MCF 10A (cell line): ENCODE measurements around the gene SLC25A39. TPM values are rescaled to one million over a fixed set of nuclear protein-coding genes. Genes with fewer than 3 reads are reported as not detected.
A peak's percentile ranks its signal among the peaks of the same experiment; 100 is the strongest.
"Not testable (repeated sequence)": the region's sequence is repeated elsewhere in the genome, so short reads cannot be mapped to it uniquely, and the experiment has no call there.

Experiments
- BruUV-seq: library from RNA; stranded (reverse); fragments of 400-500 nt; replicated peaks from 2 replicates; lab custom pipeline; 2021; lab: Mats Ljungman, UMichigan
- CTCF ChIA-PET: fragments of 300-600 bp; sonication (Branson Sonifier 250); formaldehyde crosslinking; extraction: SDS; loops from one replicate; lab custom pipeline; 2021; ENCODE audit warnings: antibody characterized with exemption, inconsistent platforms; lab: Yijun Ruan, JAX
- POLR2A ChIA-PET: fragments of 300-600, 350-650 bp; sonication (Branson Sonifier 250); formaldehyde crosslinking; extraction: SDS; loops from one replicate; lab custom pipeline; 2020; ENCODE audit warnings: antibody characterized with exemption, inconsistent platforms; lab: Yijun Ruan, JAX
- DNase-seq: peaks from one replicate; pipeline ENCODE4 v3.0.0-alpha.2; 2018; ENCODE audit not compliant: unreplicated experiment
- H3K27ac Mint-ChIP-seq: one replicate; pipeline ENCODE4 v1.8.0; 2022; ENCODE audit warnings: mild to moderate bottlenecking, low read depth, mixed read lengths; ENCODE audit not compliant: unreplicated experiment
- H3K27me3 Mint-ChIP-seq: one replicate; pipeline ENCODE4 v1.8.0; 2022; ENCODE audit warnings: mixed read lengths; ENCODE audit not compliant: insufficient read depth, unreplicated experiment
- H3K36me3 Mint-ChIP-seq: one replicate; pipeline ENCODE4 v1.8.0; 2022; ENCODE audit warnings: mild to moderate bottlenecking, moderate library complexity, mixed read lengths; ENCODE audit not compliant: insufficient read depth, unreplicated experiment
- H3K4me1 Mint-ChIP-seq: one replicate; pipeline ENCODE4 v1.8.0; 2022; ENCODE audit warnings: mixed read lengths; ENCODE audit not compliant: insufficient read depth, unreplicated experiment
- H3K4me3 Mint-ChIP-seq: one replicate; pipeline ENCODE4 v1.8.0; 2022; ENCODE audit warnings: mild to moderate bottlenecking, moderate library complexity, mixed read lengths; ENCODE audit not compliant: unreplicated experiment
- H3K9me3 Mint-ChIP-seq: one replicate; pipeline ENCODE4 v1.8.0; 2022; ENCODE audit warnings: mixed read lengths; ENCODE audit not compliant: unreplicated experiment
- CTCF ChIP-seq: fragments of 200-600 bp; IDR thresholded peaks from one replicate; pipeline ENCODE4 v1.8.0; 2022; ENCODE audit warnings: antibody characterized with exemption, mild to moderate bottlenecking; ENCODE audit not compliant: unreplicated experiment
- intact Hi-C: fragments of 100-400 bp; cut with micrococcal nuclease; formaldehyde crosslinking; loops from 2 replicates; pipeline ENCODE4 v1.14.1; 2022
- total RNA-seq: library from RNA; stranded (reverse); gene quantifications from 2 replicates; pipeline ENCODE4 v1.2.3, GENCODE V29; 2022

SLC25A39 gene
- total RNA-seq, 1 experiment from 2014 or later: 157 TPM

- POLR2A ChIA-PET: no interaction called here
Observed at GRCh38 chr17:44367231-44367979, 42.8 kb upstream of the SLC25A39 start.

GRCh38 chr17:44365051-44365450 is 40.4 kb upstream of the SLC25A39 start:
- CTCF ChIA-PET: interaction anchor here (0.6 to 1.1 kb wide), 5 partner anchors 30 to 297 kb away, joined by 3 to 4 read pairs (median 3); no protein-coding TSS in a partner anchor

More at GRCh38 chr17:44367231-44367979, 42.8 kb upstream of the SLC25A39 start:
- CTCF ChIA-PET: interaction anchor here (0.6 to 1.1 kb wide), 3 partner anchors 22 to 220 kb away, joined by 3 to 4 read pairs (median 4); partner anchors contain the start of gene ITGA2B
- no peaks in the 10 kb centered on the region for H3K9me3 Mint-ChIP-seq
- peaks cover 37% of the 10 kb centered on the region for H3K27me3 Mint-ChIP-seq
- H3K27ac Mint-ChIP-seq: no peak overlapping the region
- no TSS peak for BruUV-seq
- intact Hi-C loops: no loop called here
- TF ChIP-seq CTCF: no peak
- H3K4me3 Mint-ChIP-seq: no peak overlapping the region
- no peak for DNase-seq
- H3K36me3 Mint-ChIP-seq: peaks cover 6% of the 10 kb centered on the region
- H3K4me1 Mint-ChIP-seq: no peaks in the 10 kb centered on the region

GRCh38 chr17:44363613-44364159 is 39.1 kb upstream of the SLC25A39 start, which contains the start of gene FAM171A2:
FAM171A2 (minus strand) TSS chr17:44363853; CDS start chr17:44363714, 139 bp downstream.
- peaks cover 6% of the 10 kb centered on the region for H3K36me3 Mint-ChIP-seq
- TF ChIP-seq CTCF: peak; percentile 83

More at GRCh38 chr17:44365051-44365450, 40.4 kb upstream of the SLC25A39 start:
- H3K9me3 Mint-ChIP-seq, intact Hi-C loops, H3K36me3 Mint-ChIP-seq, BruUV-seq, H3K27ac Mint-ChIP-seq, DNase-seq, H3K4me1 Mint-ChIP-seq, H3K4me3 Mint-ChIP-seq, POLR2A ChIA-PET: not testable (repeated sequence)
- peaks cover 37% of the 10 kb centered on the region for H3K27me3 Mint-ChIP-seq

DNA sequence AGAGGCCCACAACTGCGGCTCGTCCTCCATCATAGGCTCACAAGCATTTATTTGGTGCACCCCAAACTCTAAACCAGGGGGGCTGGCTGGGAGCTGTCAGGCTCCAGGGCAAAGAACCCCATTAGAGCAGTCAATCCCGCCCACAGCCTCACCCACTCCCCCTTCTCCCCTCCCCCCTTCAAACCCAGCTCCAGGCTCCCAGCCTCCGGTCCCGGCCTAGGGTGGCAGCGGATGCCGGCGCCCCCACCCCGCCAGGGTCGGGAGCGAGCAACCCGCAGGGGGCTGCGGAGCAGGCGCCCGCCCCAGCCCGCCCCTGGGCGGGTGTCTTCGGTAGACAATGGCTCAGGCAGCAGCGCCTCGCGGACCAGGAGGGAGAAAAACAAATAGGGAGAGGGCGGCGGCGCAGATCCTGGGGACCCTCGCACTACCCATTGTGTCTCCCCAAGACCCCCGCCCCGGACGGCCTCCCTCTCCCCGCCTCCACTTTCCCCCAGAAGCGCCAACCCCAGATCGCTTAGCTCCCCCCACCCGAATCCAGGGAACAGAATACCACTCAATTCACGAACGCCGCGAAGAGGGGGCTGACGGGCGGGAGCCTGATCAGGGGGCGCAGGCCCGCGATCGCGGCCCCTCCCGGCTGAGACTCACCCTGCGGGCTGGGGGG is 38.5 kb upstream of the SLC25A39 start:
- Mint-ChIP-seq H3K9me3 (no peaks in the 10 kb centered on the region), H3K27ac (no peak overlapping the region), H3K36me3 (peaks cover 6% of the 10 kb centered on the region), H3K27me3 (peaks cover 35% of the 10 kb centered on the region), H3K4me1 (no peaks in the 10 kb centered on the region), H3K4me3 (peak overlapping the region; percentile 70)
- POLR2A ChIA-PET: interaction anchor here (0.7 to 1.7 kb wide), 4 partner anchors 19 to 177 kb away, joined by 4 to 9 read pairs (median 6); partner anchors contain the start of genes GRN and TMUB2
- intact Hi-C loops: no loop called here
- TF ChIP-seq CTCF: no peak
- CTCF ChIA-PET: interaction anchor here (0.5 to 2.1 kb wide), 20 partner anchors 9 to 1237 kb away, joined by 3 to 8 read pairs (median 3); partner anchors contain the start of genes ASB16 and FZD2
- BruUV-seq: no TSS peak
- DNase-seq: no peak

More at GRCh38 chr17:44363613-44364159, 39.1 kb upstream of the SLC25A39 start, which contains the start of gene FAM171A2:
- H3K4me3 Mint-ChIP-seq: peak within 1 kb of the TSS; percentile 70
- intact Hi-C loops: no loop called here
- H3K27ac Mint-ChIP-seq: no peak within 1 kb of the TSS
- BruUV-seq: no TSS peak
- ChIA-PET POLR2A (interaction anchor here (0.7 to 1.7 kb wide), 3 partner anchors 19 to 178 kb away, joined by 5 to 9 read pairs (median 8); partner anchors contain the start of genes GRN and TMUB2), CTCF (interaction anchor here (0.5 to 2.1 kb wide), 15 partner anchors 10 to 252 kb away, joined by 3 to 8 read pairs (median 3); partner anchors contain the start of genes ASB16 and FZD2)
- H3K9me3 Mint-ChIP-seq: no peaks in the 10 kb centered on the region
- H3K27me3 Mint-ChIP-seq: peaks cover 37% of the 10 kb centered on the region
- peak; percentile 39 for DNase-seq
- H3K4me1 Mint-ChIP-seq: no peaks in the 10 kb centered on the region
